ENCODE data around the gene CD68.

DNA sequence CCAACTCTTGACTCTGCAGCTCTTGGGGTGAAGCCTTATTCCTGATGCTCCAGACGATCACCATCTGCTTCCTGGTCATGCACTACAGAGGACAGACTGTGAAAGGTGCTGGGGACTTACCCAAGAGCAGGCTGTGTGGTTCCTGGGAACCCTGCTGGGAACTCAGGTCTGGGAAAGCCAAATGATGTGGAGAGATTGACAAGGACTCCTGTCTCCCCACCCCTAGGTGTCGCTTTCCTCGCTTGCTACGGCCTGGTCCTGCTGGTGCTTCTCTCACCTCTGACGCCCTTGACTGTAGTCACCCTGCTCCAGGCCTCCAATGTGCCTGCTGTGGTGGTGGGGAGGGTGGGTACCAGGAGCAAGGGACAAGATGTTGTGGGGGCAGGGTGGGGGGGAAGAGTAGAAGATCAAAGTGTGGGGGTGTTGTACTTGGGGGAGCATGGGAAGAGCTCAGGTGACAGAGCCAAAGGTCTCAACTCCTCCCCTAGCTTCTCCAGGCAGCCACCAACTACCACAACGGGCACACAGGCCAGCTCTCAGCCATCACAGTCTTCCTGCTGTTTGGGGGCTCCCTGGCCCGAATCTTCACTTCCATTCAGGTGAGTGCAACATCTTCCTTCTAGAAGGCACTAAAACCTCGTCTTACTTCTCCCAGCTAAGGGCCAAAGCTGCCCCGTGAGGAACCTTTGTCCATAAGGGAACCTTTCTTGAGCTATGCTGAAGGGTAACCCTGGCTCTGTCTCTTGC, 7.4 kb downstream of the CD68 start:
- TF ChIP-seq POLR2A (IDR thresholded peaks at IDR 0.05; ENCODE audit: low read length): no peak
- no peak for TF ChIP-seq GATA1 (IDR thresholded peaks at IDR 0.05; ENCODE audit: low read depth, low read length)

Data from erythroblast (primary cell).